IMR-90 (cell line): ENCODE data around the gene PAPLN. TPM values are rescaled to one million over a fixed set of nuclear protein-coding genes. Genes with fewer than 3 reads are reported as not detected.

Source experiments
- ATAC-seq: fragments of 200-7000 bp; cut with Tn5 transposase; 2 replicates; pipeline ENCODE4 v1.9.1; 2020; ENCODE audit warnings: low read depth, mild to moderate bottlenecking, moderate library complexity
- BruUV-seq: library from RNA; stranded (reverse); fragments of 400-500 nt; replicated peaks from 2 replicates; lab custom pipeline; 2021; lab: Mats Ljungman, UMichigan
- CTCF ChIA-PET: fragments of 300-600 bp; formaldehyde crosslinking; extraction: SDS; loops from one replicate; lab custom pipeline; 2021; ENCODE audit warnings: antibody characterized with exemption; lab: Yijun Ruan, JAX
- POLR2A ChIA-PET: fragments of 300-600 bp; sonication (Branson Sonifier 250); formaldehyde crosslinking; loops from one replicate; lab custom pipeline; 2022; ENCODE audit warnings: antibody characterized with exemption; ENCODE audit not compliant: unreplicated experiment; lab: Charles Lee
- DNase-seq: peaks from one replicate; pipeline ENCODE4 v3.0.0; 2013
- H2AFZ ChIP-seq: replicated peaks from 2 replicates; pipeline ENCODE3; 2013; ENCODE audit warnings: low read length, mild to moderate bottlenecking; ENCODE audit not compliant: poor library complexity
- H2AK5ac ChIP-seq: 2 replicates; pipeline ENCODE4 v1.6.1; 2013; ENCODE audit warnings: low read depth, low read length, inconsistent platforms
- H2AK9ac ChIP-seq: replicated peaks from 2 replicates; pipeline ENCODE3; 2013; ENCODE audit warnings: mild to moderate bottlenecking, low read depth, low read length, moderate library complexity; ENCODE audit not compliant: poor library complexity
- H2BK120ac ChIP-seq: 2 replicates; pipeline ENCODE4 v1.6.1; 2013; ENCODE audit warnings: low read depth, low read length, inconsistent platforms
- H2BK15ac ChIP-seq: 3 replicates; pipeline ENCODE4 v1.6.1; 2013; ENCODE audit warnings: low read depth, low read length, inconsistent platforms
- H2BK20ac ChIP-seq: 2 replicates; pipeline ENCODE4 v1.6.1; 2013; ENCODE audit warnings: low read depth, mild to moderate bottlenecking, inconsistent platforms, low read length, moderate library complexity
- H2BK5ac ChIP-seq: 2 replicates; pipeline ENCODE4 v1.6.1; 2013; ENCODE audit warnings: mild to moderate bottlenecking, low read depth, low read length, inconsistent platforms; ENCODE audit not compliant: poor library complexity, severe bottlenecking
- H3K14ac ChIP-seq: replicated peaks from 2 replicates; pipeline ENCODE4 v1.6.1; 2013; ENCODE audit warnings: low read depth, low read length, inconsistent platforms
- H3K18ac ChIP-seq: 2 replicates; pipeline ENCODE4 v1.6.1; 2013; ENCODE audit warnings: low read depth, low read length, control low read depth
- H3K23ac ChIP-seq: 2 replicates; pipeline ENCODE4 v1.6.1; 2013; ENCODE audit warnings: low read depth, low read length, inconsistent platforms
- H3K27ac ChIP-seq: 2 replicates; pipeline ENCODE4 v1.5.1; 2013; ENCODE audit warnings: mild to moderate bottlenecking, control low read depth, low read length; ENCODE audit not compliant: insufficient read depth
- H3K27me3 ChIP-seq: 2 replicates; pipeline ENCODE4 v1.6.1; 2013; ENCODE audit warnings: low read length; ENCODE audit not compliant: control insufficient read depth, insufficient read depth
- H3K36me3 ChIP-seq: 2 replicates; pipeline ENCODE4 v1.6.1; 2013; ENCODE audit warnings: low read length, mixed read lengths; ENCODE audit not compliant: control insufficient read depth, insufficient read depth
- H3K4ac ChIP-seq: 2 replicates; pipeline ENCODE4 v1.6.1; 2013; ENCODE audit warnings: low read depth, low read length, inconsistent platforms
- H3K4me1 ChIP-seq: 2 replicates; pipeline ENCODE4 v1.6.1; 2013; ENCODE audit warnings: low read length, mixed read lengths; ENCODE audit not compliant: control insufficient read depth, insufficient read depth
- H3K4me2 ChIP-seq: 2 replicates; pipeline ENCODE4 v1.6.1; 2013; ENCODE audit warnings: low read depth, mild to moderate bottlenecking, control low read depth, low read length, moderate library complexity
- H3K4me3 ChIP-seq: 2 replicates; pipeline ENCODE4 v1.5.1; 2013; ENCODE audit warnings: low read depth, mild to moderate bottlenecking, control low read depth, low read length, moderate library complexity; ENCODE audit not compliant: insufficient read depth
- H3K56ac ChIP-seq: 2 replicates; pipeline ENCODE4 v1.6.1; 2013; ENCODE audit warnings: low read length, inconsistent platforms; ENCODE audit not compliant: insufficient read depth; ENCODE audit errors: extremely low read depth
- H3K79me1 ChIP-seq, 2 experiments: 2 replicates each; pipeline ENCODE4 v1.6.1; 2013; ENCODE audit warnings: low read length in 2 of 2, inconsistent platforms in 1 of 2, low read depth in 1 of 2
- H3K9ac ChIP-seq: 2 replicates; pipeline ENCODE4 v1.6.1; 2013; ENCODE audit warnings: low read depth, low read length, control low read depth
- H3K9me1 ChIP-seq: 2 replicates; pipeline ENCODE4 v1.6.1; 2013; ENCODE audit warnings: low read length, inconsistent platforms; ENCODE audit not compliant: insufficient read depth
- H3K9me3 ChIP-seq: 2 replicates; pipeline ENCODE4 v1.6.1; 2013; ENCODE audit warnings: low read length; ENCODE audit not compliant: control insufficient read depth, insufficient read depth
- H4K20me1 ChIP-seq: 2 replicates; pipeline ENCODE4 v1.6.1; 2013; ENCODE audit warnings: low read length, inconsistent platforms; ENCODE audit not compliant: insufficient read depth
- H4K5ac ChIP-seq: 2 replicates; pipeline ENCODE4 v1.6.1; 2013; ENCODE audit warnings: mild to moderate bottlenecking, low read depth, low read length, control low read depth
- H4K8ac ChIP-seq, 2 experiments: 2 replicates each; pipeline ENCODE4 v1.6.1; 2013; ENCODE audit warnings: low read depth in 2 of 2, low read length in 2 of 2, control low read depth in 1 of 2, inconsistent platforms in 1 of 2
- H4K91ac ChIP-seq: 2 replicates; pipeline ENCODE4 v1.6.1; 2013; ENCODE audit warnings: low read depth, low read length, inconsistent platforms; ENCODE audit not compliant: insufficient read depth
- BHLHE40 ChIP-seq: fragments of 150-350 bp; IDR thresholded peaks from 2 replicates; pipeline ENCODE4 v1.6.1; 2016; ENCODE audit warnings: mild to moderate bottlenecking, low read depth, low read length
- CEBPB ChIP-seq: IDR thresholded peaks from 2 replicates; pipeline ENCODE4 v1.6.1; 2012; ENCODE audit warnings: low read depth, low read length, improper control_type of control experiment
- CHD1 ChIP-seq: IDR thresholded peaks from 2 replicates; pipeline ENCODE4 v1.6.1; 2012; ENCODE audit warnings: low read depth, low read length, improper control_type of control experiment
- FOS ChIP-seq: fragments of 150-350 bp; IDR thresholded peaks from 2 replicates; pipeline ENCODE4 v1.6.1; 2016; ENCODE audit warnings: low read depth, low read length
- MAFK ChIP-seq: IDR thresholded peaks from 2 replicates; pipeline ENCODE4 v1.6.1; 2012; ENCODE audit warnings: low read depth, low read length, improper control_type of control experiment
- MAZ ChIP-seq: IDR thresholded peaks from 2 replicates; pipeline ENCODE4 v1.6.1; 2012; ENCODE audit warnings: low read depth, mild to moderate bottlenecking, low read length, improper control_type of control experiment, moderate library complexity, borderline replicate concordance
- MXI1 ChIP-seq: IDR thresholded peaks from 2 replicates; pipeline ENCODE4 v1.6.1; 2012; ENCODE audit warnings: low read depth, mild to moderate bottlenecking, low read length, moderate library complexity, borderline replicate concordance
- NFE2L2 ChIP-seq: fragments of 150-350 bp; IDR thresholded peaks from 2 replicates; pipeline ENCODE4 v1.6.1; 2016; ENCODE audit warnings: low read depth, mild to moderate bottlenecking, low read length
- POLR2A ChIP-seq: IDR thresholded peaks from 2 replicates; pipeline ENCODE4 v1.6.1; 2012; ENCODE audit warnings: mild to moderate bottlenecking, low read depth, low read length
- RAD21 ChIP-seq: IDR thresholded peaks from 2 replicates; pipeline ENCODE4 v1.6.1; 2012; ENCODE audit warnings: low read length, improper control_type of control experiment
- RCOR1 ChIP-seq: IDR thresholded peaks from 2 replicates; pipeline ENCODE4 v1.6.1; 2012; ENCODE audit warnings: mild to moderate bottlenecking, low read length, improper control_type of control experiment; ENCODE audit not compliant: insufficient replicate concordance
- RFX5 ChIP-seq: IDR thresholded peaks from 2 replicates; pipeline ENCODE4 v1.8.0; 2012; ENCODE audit warnings: low read depth, mild to moderate bottlenecking, low read length, moderate library complexity
- SMC3 ChIP-seq: fragments of 150-350 bp; IDR thresholded peaks from 2 replicates; pipeline ENCODE4 v1.6.1; 2016; ENCODE audit warnings: low read depth, mild to moderate bottlenecking, antibody characterized with exemption, low read length, moderate library complexity
- WGBS, 2 experiments: methylation state at CpG; one replicate each; pipeline versions ENCODE4 v1.1.5 to v1.1.7; 2013; ENCODE audit warnings: missing lambda C conversion rate in 2 of 2; ENCODE audit not compliant: insufficient read length in 1 of 2; ENCODE audit errors: extremely low coverage in 2 of 2; 5-methylcytosine and 5-hydroxymethylcytosine counted together
- dilution Hi-C: fragments of 300-500 bp; cut with HindIII; formaldehyde crosslinking; loops from one replicate; pipeline ENCODE4 v1.14.3; 2018; ENCODE audit warnings: low sequenced_read_pairs; ENCODE audit not compliant: unreplicated experiment
- in situ Hi-C: fragments of 300-500 bp; cut with MboI; formaldehyde crosslinking; loops from 3 replicates; pipeline ENCODE4 v1.14.3; 2019; ENCODE audit warnings: low sequenced_read_pairs, inconsistent platforms, mixed read lengths
- intact Hi-C: fragments of 100-400 bp; cut with micrococcal nuclease; formaldehyde crosslinking; loops from 2 replicates; pipeline ENCODE4 v1.10.0; 2022
- polyA plus RNA-seq, 3 experiments: library from polyadenylated mRNA; depleted of rRNA; stranded (reverse); fragments of >200 nt; gene quantifications; 2 replicates each; pipeline ENCODE4 v1.2.3, GENCODE V29; 2012; ENCODE audit warnings: low replicate concordance in 1 of 3
- total RNA-seq: library from RNA; depleted of rRNA; stranded (reverse); fragments of >200 nt; gene quantifications from 2 replicates; pipeline ENCODE4 v1.2.3, GENCODE V29; 2012
- TF ChIP-seq, protein P1 (sequence below): fragments of 150-350 bp; IDR thresholded peaks from 2 replicates; pipeline ENCODE4 v1.6.1; 2016; ENCODE audit warnings: low read depth, mild to moderate bottlenecking, low read length, moderate library complexity, borderline replicate concordance
- TF ChIP-seq, protein P2 (sequence below): conservative IDR thresholded peaks from 2 replicates; pipeline ENCODE4 v1.5.1; 2012; ENCODE audit warnings: mild to moderate bottlenecking, low read depth, low read length, improper control_type of control experiment
- TF ChIP-seq, protein P3 (sequence below): fragments of 150-350 bp; IDR thresholded peaks from 2 replicates; pipeline ENCODE4 v1.6.1; 2017; ENCODE audit warnings: mild to moderate bottlenecking, antibody characterized with exemption, low read length, low read depth

The PAPLN gene
- total and polyA plus RNA-seq, 2 of the 4 experiments (the other 2 are of a cell fraction) = 0.36 to 1.2 TPM

- H3K27me3 ChIP-seq = peaks cover 57% of the 10 kb centered on the region
- POLR2A ChIA-PET = no interaction called here
- H3K79me1 ChIP-seq = 0 out of 4 replicates have a peak, but pooled peaks cover 0 to 4% of the 10 kb centered on the region in 2 experiments
Observed at GRCh38 chr14:73237786-73238423, 599 bp downstream of the PAPLN start.

More at GRCh38 chr14:73237786-73238423, 599 bp downstream of the PAPLN start:
- Histone ChIP-seq H4K5ac (no peak overlapping the region), H3K18ac (no peak overlapping the region), H2AK9ac (no peak overlapping the region), H3K4me3 (no peak overlapping the region), H3K27ac (no peak overlapping the region; the same call in 1 of the 2 replicates), H3K4me2 (peak overlapping the region; percentile 65), H3K23ac (no peak overlapping the region), H3K14ac (no peak overlapping the region), H2AK5ac (no peak overlapping the region), H4K91ac (0 out of 2 replicates have a peak overlapping the region, but pooled peaks have one; percentile 12), H3K4me1 (peaks cover 22% of the 10 kb centered on the region), H4K20me1 (peaks cover 5% of the 10 kb centered on the region; the same call in 1 of the 2 replicates), H3K9ac (no peak overlapping the region), H2BK15ac (no peak overlapping the region), H2AFZ (peak overlapping the region; percentile 80), H3K36me3 (no peaks in the 10 kb centered on the region), H4K8ac (no peak overlapping the region), H3K4ac (no peak overlapping the region), H3K9me1 (peaks cover 4% of the 10 kb centered on the region), H2BK5ac (no peak overlapping the region), H3K56ac (no peak overlapping the region), H3K9me3 (no peaks in the 10 kb centered on the region), H2BK120ac (peak overlapping the region; percentile 16; the same call in 1 of the 2 replicates), H2BK20ac (no peak overlapping the region)
- in situ Hi-C loops = no loop called here
- no TSS peak for BruUV-seq
- 4% methylated on average over 14 of the region's 73 CpGs; no CpG with 5 or more reads in 1 of the 2 experiments for WGBS, 2 experiments
- no peak for TF ChIP-seq CHD1
- no peak for TF ChIP-seq FOS
- no peak for TF ChIP-seq MAFK
- TF ChIP-seq SMC3 = no peak
- TF ChIP-seq, protein P1, sequence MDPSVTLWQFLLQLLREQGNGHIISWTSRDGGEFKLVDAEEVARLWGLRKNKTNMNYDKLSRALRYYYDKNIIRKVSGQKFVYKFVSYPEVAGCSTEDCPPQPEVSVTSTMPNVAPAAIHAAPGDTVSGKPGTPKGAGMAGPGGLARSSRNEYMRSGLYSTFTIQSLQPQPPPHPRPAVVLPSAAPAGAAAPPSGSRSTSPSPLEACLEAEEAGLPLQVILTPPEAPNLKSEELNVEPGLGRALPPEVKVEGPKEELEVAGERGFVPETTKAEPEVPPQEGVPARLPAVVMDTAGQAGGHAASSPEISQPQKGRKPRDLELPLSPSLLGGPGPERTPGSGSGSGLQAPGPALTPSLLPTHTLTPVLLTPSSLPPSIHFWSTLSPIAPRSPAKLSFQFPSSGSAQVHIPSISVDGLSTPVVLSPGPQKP = no peak
- no peak for TF ChIP-seq RAD21
- TF ChIP-seq, protein P2, sequence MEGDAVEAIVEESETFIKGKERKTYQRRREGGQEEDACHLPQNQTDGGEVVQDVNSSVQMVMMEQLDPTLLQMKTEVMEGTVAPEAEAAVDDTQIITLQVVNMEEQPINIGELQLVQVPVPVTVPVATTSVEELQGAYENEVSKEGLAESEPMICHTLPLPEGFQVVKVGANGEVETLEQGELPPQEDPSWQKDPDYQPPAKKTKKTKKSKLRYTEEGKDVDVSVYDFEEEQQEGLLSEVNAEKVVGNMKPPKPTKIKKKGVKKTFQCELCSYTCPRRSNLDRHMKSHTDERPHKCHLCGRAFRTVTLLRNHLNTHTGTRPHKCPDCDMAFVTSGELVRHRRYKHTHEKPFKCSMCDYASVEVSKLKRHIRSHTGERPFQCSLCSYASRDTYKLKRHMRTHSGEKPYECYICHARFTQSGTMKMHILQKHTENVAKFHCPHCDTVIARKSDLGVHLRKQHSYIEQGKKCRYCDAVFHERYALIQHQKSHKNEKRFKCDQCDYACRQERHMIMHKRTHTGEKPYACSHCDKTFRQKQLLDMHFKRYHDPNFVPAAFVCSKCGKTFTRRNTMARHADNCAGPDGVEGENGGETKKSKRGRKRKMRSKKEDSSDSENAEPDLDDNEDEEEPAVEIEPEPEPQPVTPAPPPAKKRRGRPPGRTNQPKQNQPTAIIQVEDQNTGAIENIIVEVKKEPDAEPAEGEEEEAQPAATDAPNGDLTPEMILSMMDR = no peak
- TF ChIP-seq POLR2A = no peak
- TF ChIP-seq MAZ = no peak
- no peak for TF ChIP-seq CEBPB
- no peak for TF ChIP-seq RFX5
- TF ChIP-seq, protein P3, sequence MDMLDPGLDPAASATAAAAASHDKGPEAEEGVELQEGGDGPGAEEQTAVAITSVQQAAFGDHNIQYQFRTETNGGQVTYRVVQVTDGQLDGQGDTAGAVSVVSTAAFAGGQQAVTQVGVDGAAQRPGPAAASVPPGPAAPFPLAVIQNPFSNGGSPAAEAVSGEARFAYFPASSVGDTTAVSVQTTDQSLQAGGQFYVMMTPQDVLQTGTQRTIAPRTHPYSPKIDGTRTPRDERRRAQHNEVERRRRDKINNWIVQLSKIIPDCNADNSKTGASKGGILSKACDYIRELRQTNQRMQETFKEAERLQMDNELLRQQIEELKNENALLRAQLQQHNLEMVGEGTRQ = no peak
- no peak for TF ChIP-seq RCOR1
- TF ChIP-seq NFE2L2 = no peak
- TF ChIP-seq MXI1 = no peak
- TF ChIP-seq BHLHE40 = no peak
- DNase-seq (no peak), ATAC-seq (no peak)
- dilution Hi-C loops = no loop called here
- CTCF ChIA-PET = no interaction called here
- intact Hi-C loops = no loop called here
